Measurements from ENCODE around the gene DLG2.

The DLG2 gene

GRCh38 chr11:84719935-84720577 is 907.1 kb downstream of the DLG2 start:
- no peak for DNase-seq

GRCh38 chr11:84714316-84714780 is 912.8 kb downstream of the DLG2 start:
- no peak for DNase-seq

GRCh38 chr11:84691830-84692229 is 935.3 kb downstream of the DLG2 start:
- no peak for DNase-seq

- DNase-seq, result no peak
These were observed 939.7 kb downstream of the DLG2 start for GRCh38 chr11:84687433-84687832.

GRCh38 chr11:84686716-84687115 is 940.4 kb downstream of the DLG2 start:
- no peak for DNase-seq

- no peak for DNase-seq
These were observed 941.2 kb downstream of the DLG2 start for GRCh38 chr11:84685976-84686375.

GRCh38 chr11:84685149-84685548 is 942.0 kb downstream of the DLG2 start:
- DNase-seq, result no peak

GRCh38 chr11:84681456-84681855 is 945.7 kb downstream of the DLG2 start:
- DNase-seq, result no peak

- no peak for DNase-seq
These were observed 951.6 kb downstream of the DLG2 start for GRCh38 chr11:84675396-84676025.

GRCh38 chr11:84673753-84674152 is 953.4 kb downstream of the DLG2 start:
- DNase-seq, result no peak

- DNase-seq, result no peak
These were observed 955.7 kb downstream of the DLG2 start for GRCh38 chr11:84671325-84671999.

GRCh38 chr11:84663731-84664130 is 963.4 kb downstream of the DLG2 start:
- DNase-seq, result no peak

GRCh38 chr11:84660257-84660977 is 966.7 kb downstream of the DLG2 start:
- no peak for DNase-seq

- no peak for DNase-seq
These were observed 971.4 kb downstream of the DLG2 start for GRCh38 chr11:84655712-84656111.

GRCh38 chr11:84648471-84648870 is 978.7 kb downstream of the DLG2 start:
- DNase-seq, result no peak

- DNase-seq, result no peak
These were observed 981.0 kb downstream of the DLG2 start for GRCh38 chr11:84645988-84646694.

GRCh38 chr11:84642500-84642899 is 984.6 kb downstream of the DLG2 start:
- no peak for DNase-seq

- DNase-seq, result no peak
These were observed 992.8 kb downstream of the DLG2 start for GRCh38 chr11:84634309-84634708.

GRCh38 chr11:84628871-84629620 is 998.1 kb downstream of the DLG2 start:
- no peak for DNase-seq

- DNase-seq, result no peak
These were observed 1000.9 kb downstream of the DLG2 start for GRCh38 chr11:84626256-84626655.

- no peak for DNase-seq
These were observed 1014.5 kb downstream of the DLG2 start for GRCh38 chr11:84612645-84613044.

GRCh38 chr11:84608837-84609196 is 1018.3 kb downstream of the DLG2 start:
- DNase-seq, result no peak
